Stimulated activated CD8-positive, alpha-beta memory T cell treated with anti-CD3 and anti-CD28 coated beads, Interleukin-7, amount 100 ng/mL, for 1 hour (primary cell): ENCODE results near the gene MAPK14.
"Not testable (repeated sequence)": the region's sequence is repeated elsewhere in the genome, so short reads cannot be mapped to it uniquely, and the experiment has no call there.

Experiments
- DNase-seq, 2 donors: peaks; one replicate each; pipeline ENCODE4 v3.0.0-alpha.2; 2020; ENCODE audit warnings: low read depth in 2 of 2

MAPK14 gene

GRCh38 chr6:36121787-36122494 lies 94.3 kb downstream of the MAPK14 start:
- DNase-seq, result no peak

GRCh38 chr6:36122495-36123269 lies 95.1 kb downstream of the MAPK14 start:
- DNase-seq, result no peak

DNA sequence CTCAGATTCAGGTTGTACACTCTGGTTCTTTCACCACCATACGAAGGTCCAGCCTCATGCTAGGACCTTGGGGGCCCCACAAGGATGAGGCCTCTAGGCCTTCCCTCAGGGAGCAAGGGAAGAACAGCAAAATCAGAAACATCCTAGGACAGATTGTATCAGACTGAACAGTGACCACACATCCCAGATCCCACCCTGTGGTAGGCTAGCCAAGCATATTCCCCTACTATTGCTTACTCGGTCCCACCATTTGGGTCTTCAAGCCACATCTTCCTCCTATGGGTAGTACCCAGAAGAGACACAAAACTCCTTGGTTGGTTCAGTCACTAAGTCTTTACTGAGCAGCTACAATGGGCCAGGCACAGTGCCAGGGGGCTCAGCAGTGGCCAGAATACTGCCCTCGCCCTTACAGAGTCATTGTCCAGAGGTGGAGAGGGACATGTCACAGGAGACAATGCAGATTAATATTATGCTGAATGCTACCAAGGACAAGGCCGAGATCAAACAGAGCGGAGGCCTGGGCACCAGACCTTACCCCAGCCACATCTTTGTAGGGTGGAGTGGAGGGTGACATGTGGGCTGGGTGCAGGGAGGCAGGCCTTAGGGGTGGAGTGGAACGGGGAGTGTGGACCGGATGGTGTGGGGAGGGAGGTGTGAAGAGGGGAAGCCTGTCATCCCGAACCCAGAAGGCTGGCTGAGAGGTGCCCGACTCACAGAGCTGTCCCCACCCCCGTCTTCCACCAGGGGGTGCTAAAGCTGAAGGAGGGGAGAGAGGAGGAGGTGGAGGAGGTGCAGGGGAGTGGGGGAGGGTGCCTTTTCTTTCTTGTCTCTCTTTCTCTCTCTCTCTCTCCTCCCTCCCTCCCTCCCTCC lies 95.9 kb downstream of the MAPK14 start:
- DNase-seq, result peak; percentile 75 to 82

DNA sequence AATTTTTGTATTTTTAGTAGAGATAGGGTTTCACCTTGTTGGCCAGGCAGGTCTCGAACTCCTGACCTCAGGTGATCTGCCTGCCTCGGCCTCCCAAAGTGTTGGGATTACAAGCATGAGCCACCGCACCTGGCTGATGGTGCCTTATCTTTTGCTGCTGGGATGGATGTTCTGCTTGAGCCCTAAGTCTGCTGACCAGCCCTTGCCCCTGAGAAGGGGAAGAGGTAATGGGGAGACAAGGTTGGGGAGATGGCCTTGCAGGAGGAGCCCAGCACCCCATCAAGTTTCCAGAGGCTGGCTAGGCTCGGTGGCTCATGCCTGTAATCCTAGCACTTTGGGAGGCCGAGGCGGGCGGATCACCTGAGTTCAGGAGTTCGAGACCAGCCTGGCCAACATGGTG lies 96.7 kb downstream of the MAPK14 start:
- not testable (repeated sequence) for DNase-seq

- DNase-seq, result no peak
Observed at GRCh38 chr6:36124881-36125280, 97.3 kb downstream of the MAPK14 start.

DNA sequence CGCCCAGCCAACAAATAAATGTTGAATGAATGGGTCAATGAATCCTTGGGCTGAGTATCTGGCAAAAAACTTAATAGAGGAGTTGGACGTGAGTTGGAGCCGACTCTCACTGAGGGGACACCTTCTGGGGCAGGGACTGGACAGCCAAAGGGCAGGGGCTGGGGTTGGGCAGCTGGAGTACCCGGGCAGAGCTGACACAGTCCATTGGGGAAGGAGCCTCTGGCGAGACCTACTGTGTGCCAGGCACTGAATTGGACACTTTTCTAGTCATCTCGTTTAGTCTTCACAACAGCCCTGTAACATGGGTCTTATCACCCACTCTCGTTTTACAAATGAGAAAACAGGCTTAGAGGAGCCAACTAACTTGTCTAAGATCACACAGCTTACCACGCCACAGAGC lies 98.0 kb downstream of the MAPK14 start:
- DNase-seq, result no peak

GRCh38 chr6:36126121-36126520 lies 98.5 kb downstream of the MAPK14 start:
- DNase-seq, result no peak

GRCh38 chr6:36126553-36127458 lies 99.2 kb downstream of the MAPK14 start:
- no peak for DNase-seq

- no peak for DNase-seq
Observed at GRCh38 chr6:36127462-36128016, 99.9 kb downstream of the MAPK14 start.

GRCh38 chr6:36128073-36128472 lies 100.5 kb downstream of the MAPK14 start:
- DNase-seq, result no peak

- DNase-seq, result no peak
Observed at GRCh38 chr6:36128793-36129192, 101.2 kb downstream of the MAPK14 start.

DNA sequence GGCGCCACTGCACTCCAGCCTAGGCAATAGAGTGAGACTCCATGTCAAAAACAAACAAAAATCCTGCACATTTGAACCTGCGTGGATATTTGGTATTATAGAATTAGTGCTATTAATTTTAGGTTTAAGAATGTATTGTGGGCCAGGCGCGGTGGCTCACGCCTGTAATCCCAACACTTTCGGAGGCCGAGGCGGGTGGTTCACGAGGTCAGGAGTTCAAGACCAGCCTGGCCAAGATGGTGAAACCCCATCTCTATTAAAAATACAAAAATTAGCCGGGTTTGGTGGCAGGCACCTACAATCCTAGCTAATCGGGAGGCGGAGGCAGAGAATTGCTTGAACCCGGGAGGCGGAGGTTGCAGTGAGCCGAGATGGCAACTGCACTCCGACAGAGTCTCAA lies 101.7 kb downstream of the MAPK14 start:
- not testable (repeated sequence) for DNase-seq

GRCh38 chr6:36129941-36130666 lies 102.5 kb downstream of the MAPK14 start, which contains the start of gene MAPK13:
TSS of gene MAPK13 (plus strand) at chr6:36130513. CDS start at chr6:36130583, 70 bp downstream.
- DNase-seq, result no peak

DNA sequence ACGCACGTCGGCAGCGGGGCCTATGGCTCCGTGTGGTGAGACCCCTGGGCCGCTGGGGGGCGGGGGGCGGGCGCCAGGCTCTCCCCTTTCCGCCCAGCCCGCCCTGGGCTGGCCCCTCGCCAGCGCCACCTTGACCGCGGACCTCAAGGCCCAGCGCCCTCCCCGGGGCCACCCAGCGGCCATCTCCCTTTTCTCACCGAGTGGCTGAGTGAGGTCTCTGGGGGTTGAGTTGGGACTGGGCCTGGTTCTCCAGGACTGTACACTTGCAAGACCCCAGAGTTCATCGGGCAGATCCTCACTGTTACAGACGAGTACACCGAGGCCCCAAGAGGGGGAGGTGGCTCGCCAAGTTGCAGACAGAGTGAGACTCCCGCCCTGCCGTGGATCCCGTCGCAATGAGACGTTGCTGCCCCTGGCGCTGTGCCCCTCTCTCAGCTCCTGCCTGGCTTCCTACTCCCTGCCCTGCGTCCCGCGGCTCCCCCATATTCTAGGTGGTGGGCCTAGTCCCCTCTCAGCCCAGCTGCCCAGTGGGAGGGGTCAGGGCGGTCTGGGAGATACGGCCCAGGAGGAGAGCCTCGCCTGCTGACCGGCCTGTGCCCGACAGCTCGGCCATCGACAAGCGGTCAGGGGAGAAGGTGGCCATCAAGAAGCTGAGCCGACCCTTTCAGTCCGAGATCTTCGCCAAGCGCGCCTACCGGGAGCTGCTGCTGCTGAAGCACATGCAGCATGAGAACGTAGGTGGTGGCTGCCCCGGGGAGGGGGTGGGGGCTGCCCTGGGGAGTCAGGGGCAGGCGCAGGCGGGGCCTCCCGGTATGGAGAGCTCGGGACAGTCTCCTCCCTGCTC lies 103.3 kb downstream of the MAPK14 start:
- no peak for DNase-seq

GRCh38 chr6:36131511-36132245 lies 104.1 kb downstream of the MAPK14 start:
- DNase-seq, result peak in 1 of 2 donors; percentile 12

DNA sequence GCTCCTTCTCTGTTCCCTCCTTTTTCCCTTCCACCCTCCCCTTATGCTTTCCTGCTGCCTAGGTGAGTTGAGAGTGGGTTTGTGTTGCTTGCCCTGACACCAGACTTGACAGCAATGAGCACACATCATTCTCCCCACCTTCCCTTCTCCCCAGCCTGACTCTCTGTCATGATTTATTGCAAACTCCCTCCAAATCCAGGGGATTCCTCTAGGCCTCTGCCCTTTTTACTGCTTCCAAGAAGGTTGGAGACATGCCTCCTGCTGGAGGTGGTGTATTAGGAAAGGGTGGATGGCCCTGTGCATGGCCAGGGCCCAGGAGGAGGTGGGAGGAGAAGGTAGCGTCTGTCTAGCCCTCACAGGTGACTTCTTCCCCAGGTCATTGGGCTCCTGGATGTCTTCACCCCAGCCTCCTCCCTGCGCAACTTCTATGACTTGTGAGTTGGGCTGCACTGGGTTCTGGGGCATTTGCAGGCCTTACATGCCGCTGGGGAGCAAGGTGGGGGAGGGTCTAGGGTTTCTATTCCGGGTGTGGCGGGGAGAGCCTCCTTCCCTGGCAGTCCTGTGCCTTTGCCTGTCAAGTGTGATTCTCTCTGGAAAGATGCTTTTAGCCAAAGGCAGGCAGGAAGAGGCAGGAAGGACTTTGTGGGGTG lies 104.8 kb downstream of the MAPK14 start:
- DNase-seq, result no peak

GRCh38 chr6:36133148-36133547 lies 105.5 kb downstream of the MAPK14 start:
- DNase-seq, result no peak

- no peak for DNase-seq
Observed at GRCh38 chr6:36133912-36134311, 106.3 kb downstream of the MAPK14 start.
